ENCODE results near the gene ATP8B4. TPM values are rescaled to one million over a fixed set of nuclear protein-coding genes. Genes with fewer than 3 reads are reported as not detected.

ATP8B4 gene
- total and polyA plus RNA-seq, 2 donors (not counting 3 experiments of a cell fraction or from before 2014, with no cell fraction given): not detected

- POLR2A ChIA-PET: no interaction called here
- intact Hi-C loops (cut with micrococcal nuclease): no loop called here
- Histone ChIP-seq H2AFZ (ENCODE audit: low read depth, low read length) (no peak overlapping the region), H3K4me2 (ENCODE audit: insufficient read depth, low read length) (no peak overlapping the region), H3K4me1 (ENCODE audit: control insufficient read depth, extremely low read depth, insufficient read depth, low read length) (no peaks in the 10 kb centered on the region), H4K20me1 (replicated peaks; ENCODE audit: control insufficient read depth, extremely low read depth, insufficient read depth, low read length) (no peaks in the 10 kb centered on the region), H3K36me3 (ENCODE audit: control insufficient read depth in 2 of 2, extremely low read depth in 1 of 2, insufficient read depth in 2 of 2, low read length in 2 of 2) (no peaks in the 10 kb centered on the region), H3K9me1 (replicated peaks; ENCODE audit: control insufficient read depth, extremely low read depth, insufficient read depth, low read length) (no peaks in the 10 kb centered on the region), H3K4me3 (replicated peaks in 1 of 3; ENCODE audit: insufficient read depth in 1 of 3, low read depth in 1 of 3, low read length in 3 of 3) (no peak overlapping the region), H3K27ac (ENCODE audit: insufficient read depth, low read depth, low read length) (no peak overlapping the region), H3K79me2 (ENCODE audit: control insufficient read depth, insufficient read depth, low read length) (no peaks in the 10 kb centered on the region), H3K9ac (replicated peaks; ENCODE audit: extremely low read depth, insufficient read depth, low read length) (no peak overlapping the region), H3K27me3 (ENCODE audit: control insufficient read depth in 2 of 2, insufficient read depth in 2 of 2, low read length in 2 of 2) (no peaks in the 10 kb centered on the region), H3K9me3 (replicated peaks; ENCODE audit: control insufficient read depth, insufficient read depth, low read length) (no peaks in the 10 kb centered on the region)
- dilution Hi-C loops (cut with MboI; ENCODE audit: extremely low pct_ligation_motif_present, low sequenced_read_pairs): no loop called here
- CTCF ChIA-PET: interaction anchor here (1.0 to 1.6 kb wide), 4 partner anchors 9 to 706 kb away, joined by 3 to 5 read pairs (median 4); partner anchors contain the start of gene FGF7
- no peak for TF ChIP-seq EZH2 (IDR thresholded peaks at IDR 0.05; ENCODE audit: borderline replicate concordance, low read depth, low read length, severe bottlenecking)
- TF ChIP-seq MYC (IDR thresholded peaks at IDR 0.05; ENCODE audit: low read depth, low read length): no peak
- no peak for TF ChIP-seq POLR2A (IDR thresholded peaks at IDR 0.05; ENCODE audit: low read depth, low read length)
- no peak for TF ChIP-seq JUN (IDR thresholded peaks at IDR 0.05; ENCODE audit: borderline replicate concordance, insufficient read depth, insufficient read length, low read depth)
- no peak for TF ChIP-seq GATA2 (IDR thresholded peaks at IDR 0.05; ENCODE audit: insufficient read depth, insufficient read length, low read depth, low read length)
- TF ChIP-seq FOS (IDR thresholded peaks at IDR 0.05; ENCODE audit: borderline replicate concordance, insufficient read depth, low read length): no peak
- TF ChIP-seq MAX (IDR thresholded peaks at IDR 0.05; ENCODE audit: insufficient read depth, insufficient read length): no peak
- TF ChIP-seq POLR2AphosphoS5 (IDR thresholded peaks at IDR 0.05; ENCODE audit: insufficient read depth, low read depth, low read length): no peak
- no peak for TF ChIP-seq CTCF (IDR thresholded peaks at IDR 0.05; ENCODE audit: extremely low read depth in 1 of 2, insufficient read depth in 1 of 2, low read depth in 1 of 2, low read length in 2 of 2)
- no TSS peak for BruUV-seq (replicated peaks)
- FAIRE-seq (no peak), DNase-seq (ENCODE audit: low read depth, low spot score) (no peak)
Observed at GRCh38 chr15:50128266-50128665, 9.2 kb upstream of the ATP8B4 start.

All from endothelial cell of umbilical vein (primary cell).